Astrocyte (in vitro differentiated cells and primary cell): ENCODE data around the gene PLPP1.

Experiments
- EZH2 ChIP-seq: IDR thresholded peaks from 2 replicates; pipeline ENCODE4 v1.6.1; 2012; ENCODE audit warnings: mild to moderate bottlenecking, low read length, inconsistent platforms; ENCODE audit not compliant: insufficient read depth
- TF ChIP-seq, protein P1 (sequence below): IDR thresholded peaks from 2 replicates; pipeline ENCODE4 v1.5.1; 2011; ENCODE audit warnings: low read depth, mild to moderate bottlenecking, inconsistent platforms, low read length, moderate library complexity; ENCODE audit not compliant: insufficient read depth

DNA sequence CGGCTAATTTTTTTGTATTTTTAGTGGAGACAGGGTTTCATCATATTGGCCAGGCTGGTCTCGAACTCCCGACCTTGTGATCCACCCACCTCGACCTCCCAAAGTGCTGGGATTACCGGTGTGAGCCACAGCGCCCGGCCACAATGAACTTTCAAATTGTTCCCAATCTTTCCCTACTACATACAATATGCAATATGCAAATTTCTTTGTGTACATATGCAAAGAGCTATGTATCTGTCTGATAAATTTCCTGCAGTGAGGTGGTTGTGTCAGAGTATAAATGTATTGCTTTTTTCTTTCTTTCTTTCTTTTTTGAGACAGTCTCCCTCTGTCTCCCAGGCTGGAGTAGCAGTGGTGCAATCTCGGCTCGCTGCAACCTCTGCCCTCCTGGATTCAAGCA is 48.8 kb upstream of the PLPP1 start:
- TF ChIP-seq, protein P1, sequence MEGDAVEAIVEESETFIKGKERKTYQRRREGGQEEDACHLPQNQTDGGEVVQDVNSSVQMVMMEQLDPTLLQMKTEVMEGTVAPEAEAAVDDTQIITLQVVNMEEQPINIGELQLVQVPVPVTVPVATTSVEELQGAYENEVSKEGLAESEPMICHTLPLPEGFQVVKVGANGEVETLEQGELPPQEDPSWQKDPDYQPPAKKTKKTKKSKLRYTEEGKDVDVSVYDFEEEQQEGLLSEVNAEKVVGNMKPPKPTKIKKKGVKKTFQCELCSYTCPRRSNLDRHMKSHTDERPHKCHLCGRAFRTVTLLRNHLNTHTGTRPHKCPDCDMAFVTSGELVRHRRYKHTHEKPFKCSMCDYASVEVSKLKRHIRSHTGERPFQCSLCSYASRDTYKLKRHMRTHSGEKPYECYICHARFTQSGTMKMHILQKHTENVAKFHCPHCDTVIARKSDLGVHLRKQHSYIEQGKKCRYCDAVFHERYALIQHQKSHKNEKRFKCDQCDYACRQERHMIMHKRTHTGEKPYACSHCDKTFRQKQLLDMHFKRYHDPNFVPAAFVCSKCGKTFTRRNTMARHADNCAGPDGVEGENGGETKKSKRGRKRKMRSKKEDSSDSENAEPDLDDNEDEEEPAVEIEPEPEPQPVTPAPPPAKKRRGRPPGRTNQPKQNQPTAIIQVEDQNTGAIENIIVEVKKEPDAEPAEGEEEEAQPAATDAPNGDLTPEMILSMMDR: no peak
- TF ChIP-seq EZH2: no peak
